Lung (tissue), 12 donors: Measurements from ENCODE around the gene RC3H1. TPM values are rescaled to one million over a fixed set of nuclear protein-coding genes. Genes with fewer than 3 reads are reported as not detected.

ENCODE experiments used
- ATAC-seq: fragments of 200-7000 bp; cut with Tn5 transposase; one replicate; pipeline ENCODE4 v1.9.1; 2020; ENCODE audit warnings: moderate number of reproducible peaks; ENCODE audit not compliant: insufficient read depth, low FRiP score
- DNase-seq, 3 donors: peaks; one replicate each; pipeline ENCODE4 v3.0.0-alpha.2; 2013 to 2017
- H3K27ac ChIP-seq, 2 donors: one replicate each; pipeline ENCODE4 v1.5.1; 2013; ENCODE audit warnings: mild to moderate bottlenecking in 2 of 2, moderate library complexity in 2 of 2, control low read depth in 1 of 2, inconsistent platforms in 1 of 2, low read depth in 1 of 2, low read length in 1 of 2
- H3K27me3 ChIP-seq, 3 donors: one replicate each; pipeline ENCODE4 v1.5.1; 2013; ENCODE audit warnings: low read length in 2 of 3; ENCODE audit not compliant: control insufficient read depth in 3 of 3, insufficient read depth in 3 of 3
- H3K36me3 ChIP-seq, 4 donors: one replicate each; pipeline ENCODE4 v1.5.1; 2013; ENCODE audit warnings: low read length in 4 of 4, mild to moderate bottlenecking in 1 of 4, moderate library complexity in 1 of 4; ENCODE audit not compliant: control insufficient read depth in 4 of 4, insufficient read depth in 4 of 4
- H3K4me1 ChIP-seq, 5 donors: one replicate each; pipeline ENCODE4 v1.5.1; 2013; ENCODE audit warnings: low read length in 5 of 5, mild to moderate bottlenecking in 2 of 5, moderate library complexity in 1 of 5; ENCODE audit not compliant: control insufficient read depth in 5 of 5, insufficient read depth in 5 of 5
- H3K4me3 ChIP-seq: one replicate; pipeline ENCODE4 v1.5.1; 2013; ENCODE audit warnings: mild to moderate bottlenecking, control low read depth, moderate library complexity
- H3K9ac ChIP-seq, 2 donors: one replicate each; pipeline ENCODE4 v1.5.1; 2013; ENCODE audit warnings: low read length in 2 of 2, control low read depth in 1 of 2; ENCODE audit not compliant: insufficient read depth in 1 of 2
- H3K9me3 ChIP-seq, 4 donors: one replicate each; pipeline ENCODE4 v1.5.1; 2013; ENCODE audit warnings: low read length in 3 of 4, mild to moderate bottlenecking in 1 of 4, moderate library complexity in 1 of 4; ENCODE audit not compliant: control insufficient read depth in 4 of 4, insufficient read depth in 3 of 4
- CTCF ChIP-seq: IDR thresholded peaks from 2 replicates; pipeline ENCODE4 v1.5.1; 2012; ENCODE audit warnings: mild to moderate bottlenecking; ENCODE audit errors: control extremely low read depth, extremely low read depth
- WGBS, 2 donors: extraction: QIAGEN DNeasy Blood & Tissue Kit; methylation state at CpG; one replicate each; pipeline ENCODE4 v1.1.7; 2013; 5-methylcytosine and 5-hydroxymethylcytosine counted together
- polyA plus RNA-seq, 2 donors: library from polyadenylated mRNA; stranded (reverse); fragments of 200-250 nt; gene quantifications; one replicate each; pipeline ENCODE4 v1.2.1, GENCODE V29; 2013
- total RNA-seq, 2 donors: library from RNA; depleted of rRNA in 1 of 2; stranded (reverse); fragments of >200 nt in 1 of 2; gene quantifications; one replicate each; pipeline ENCODE4 v1.2.1, GENCODE V29; 2014 to 2021
- donor health status: control.
- donor health status: control.
- donor health status: Bipolar disorder and iron deficiency.
- donor health status: healthy.
- donor health status: DM: yes; HTN: yes; CAD: no.

RC3H1 gene
- total and polyA plus RNA-seq, 4 donors, result 3.8 to 51.5 (median 17.1) TPM

GRCh38 chr1:173917149-173917548, 105.0 kb downstream of the RC3H1 start, which contains the start of gene SERPINC1:
SERPINC1 (minus strand) TSS chr1:173917327; CDS start chr1:173917259, 68 bp downstream.
- DNase-seq (no peak), ATAC-seq (no peak)
- 96 to 97% methylated on average over 3 of the region's 3 CpGs for WGBS, 2 donors
- Histone ChIP-seq H3K9ac (no peak within 1 kb of the TSS), H3K27me3 (no peaks in the 10 kb centered on the region), H3K27ac (no peak within 1 kb of the TSS), H3K4me3 (no peak within 1 kb of the TSS), H3K4me1 (no peaks in the 10 kb centered on the region), H3K36me3 (no peaks in the 10 kb centered on the region), H3K9me3 (peaks cover 0 to 2% (median 0%) of the 10 kb centered on the region in 4 donors)
- TF ChIP-seq CTCF, result no peak

- Histone ChIP-seq H3K9ac (no peak overlapping the region), H3K4me1 (no peaks in the 10 kb centered on the region), H3K27me3 (no peaks in the 10 kb centered on the region), H3K36me3 (no peaks in the 10 kb centered on the region), H3K4me3 (no peak overlapping the region), H3K27ac (no peak overlapping the region), H3K9me3 (peaks cover 0 to 2% (median 0%) of the 10 kb centered on the region in 4 donors)
- TF ChIP-seq CTCF, result no peak
- 91 to 93% methylated on average over 4 of the region's 4 CpGs for WGBS, 2 donors
- DNase-seq, result no peak
- no peak for ATAC-seq
These were observed 105.5 kb downstream of the RC3H1 start for GRCh38 chr1:173916667-173917066.

- Histone ChIP-seq H3K36me3 (no peaks in the 10 kb centered on the region), H3K27me3 (no peaks in the 10 kb centered on the region), H3K27ac (no peak overlapping the region), H3K9me3 (peaks cover 0 to 2% (median 0%) of the 10 kb centered on the region in 4 donors), H3K9ac (no peak overlapping the region), H3K4me3 (no peak overlapping the region), H3K4me1 (no peaks in the 10 kb centered on the region)
- 88 to 97% methylated on average over 2 of the region's 2 CpGs for WGBS, 2 donors
- TF ChIP-seq CTCF, result no peak
- ATAC-seq (no peak), DNase-seq (no peak)
These were observed 106.6 kb downstream of the RC3H1 start for GRCh38 chr1:173915596-173915995.

- H3K4me1 ChIP-seq, result no peaks in the 10 kb centered on the region
- DNase-seq (no peak), ATAC-seq (no peak)
- no peak overlapping the region for H3K4me3 ChIP-seq
- H3K27me3 ChIP-seq, result no peaks in the 10 kb centered on the region
- H3K9me3 ChIP-seq, result peaks cover 0 to 5% (median 0%) of the 10 kb centered on the region in 4 donors
- WGBS, 2 donors, result 90 to 91% methylated on average over 13 of the region's 13 CpGs
- no peak for TF ChIP-seq CTCF
- H3K9ac ChIP-seq, result no peak overlapping the region
- H3K27ac ChIP-seq, result no peak overlapping the region
- H3K36me3 ChIP-seq, result no peaks in the 10 kb centered on the region
These were observed 107.7 kb downstream of the RC3H1 start for GRCh38 chr1:173914366-173914871.
